ENCODE results near the gene BRICD5.

Gene BRICD5

DNA sequence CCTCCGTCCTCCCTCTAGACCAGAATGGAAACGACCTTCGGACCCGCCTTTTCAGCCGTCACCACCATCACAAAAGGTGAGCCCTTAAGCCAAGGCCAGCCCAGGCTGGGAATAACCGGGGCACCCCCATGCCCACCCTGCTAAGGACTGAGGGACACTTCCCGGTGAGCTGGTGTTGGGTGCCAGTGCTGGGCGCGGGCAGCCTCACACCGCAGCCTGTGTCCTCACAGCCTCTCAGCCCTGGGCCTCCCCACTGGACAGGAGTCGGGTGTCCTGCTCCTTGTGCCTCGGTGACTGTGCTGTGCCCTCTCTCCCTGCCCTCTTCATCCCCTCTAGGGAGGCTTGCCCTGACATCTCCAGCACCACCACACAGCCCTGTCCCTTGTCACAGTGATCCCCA lies 44.8 kb downstream of the BRICD5 start:
- DNase-seq (ENCODE audit: low read depth in 1 of 2, low spot score in 1 of 2) = no peak

DNA sequence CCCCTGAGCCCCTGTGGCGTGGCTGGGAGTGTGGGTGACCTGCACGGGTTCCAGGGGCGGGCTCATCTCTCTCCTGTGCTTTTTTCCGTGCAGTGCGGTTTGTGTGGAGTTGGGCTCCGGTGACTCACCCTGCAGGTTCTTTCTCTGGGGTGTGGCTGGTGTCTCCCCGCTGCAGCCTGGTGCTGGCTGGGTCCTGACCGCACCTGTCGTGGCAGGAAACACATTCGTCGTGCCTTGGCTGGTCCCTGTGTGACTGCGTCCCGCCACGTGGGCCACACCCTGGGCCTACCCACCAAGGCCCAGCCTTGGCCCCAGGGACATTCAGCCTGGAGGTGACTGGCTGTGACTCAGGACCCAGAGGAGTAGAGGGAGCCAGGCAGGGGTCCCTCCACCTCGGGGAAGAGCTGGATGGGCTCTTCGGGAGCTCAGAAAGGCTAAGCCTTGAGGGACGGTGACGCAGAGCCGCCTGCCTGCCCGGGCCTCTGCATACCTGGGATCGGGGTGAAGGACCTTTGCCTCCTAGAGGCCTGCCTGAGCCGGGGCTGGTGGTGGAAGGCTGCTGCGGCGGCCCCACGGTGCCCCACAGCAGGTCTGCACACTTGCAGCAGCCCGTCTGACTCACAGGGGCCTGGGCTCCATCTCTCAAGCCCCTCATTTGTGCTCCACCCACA lies 47.3 kb downstream of the BRICD5 start:
- DNase-seq (ENCODE audit: low read depth in 1 of 2, low spot score in 1 of 2) = no peak

DNA sequence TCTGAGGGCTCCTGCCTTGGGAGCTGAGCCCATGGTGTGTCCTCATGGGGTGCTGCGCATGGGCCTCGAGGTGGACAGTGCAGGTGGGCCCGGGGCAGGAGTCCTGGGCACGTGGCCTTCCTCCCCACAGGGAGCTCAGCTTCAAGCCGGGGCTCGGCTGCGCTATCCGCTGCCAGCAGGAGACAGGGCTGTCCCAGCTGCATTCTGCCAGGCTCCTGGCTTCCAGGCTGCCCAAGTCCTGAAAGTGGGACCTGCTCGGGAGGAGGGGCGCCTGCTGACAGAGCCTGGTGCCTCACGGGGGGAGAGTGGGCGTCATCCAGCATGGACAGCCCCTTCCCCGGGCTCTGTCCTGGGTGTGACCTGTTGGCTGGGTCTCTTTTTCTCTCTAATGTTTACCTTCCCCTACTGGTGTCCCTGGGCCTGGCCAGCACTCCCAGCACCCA lies 48.0 kb downstream of the BRICD5 start:
- DNase-seq (ENCODE audit: low read depth in 1 of 2, low spot score in 1 of 2) = no peak

DNA sequence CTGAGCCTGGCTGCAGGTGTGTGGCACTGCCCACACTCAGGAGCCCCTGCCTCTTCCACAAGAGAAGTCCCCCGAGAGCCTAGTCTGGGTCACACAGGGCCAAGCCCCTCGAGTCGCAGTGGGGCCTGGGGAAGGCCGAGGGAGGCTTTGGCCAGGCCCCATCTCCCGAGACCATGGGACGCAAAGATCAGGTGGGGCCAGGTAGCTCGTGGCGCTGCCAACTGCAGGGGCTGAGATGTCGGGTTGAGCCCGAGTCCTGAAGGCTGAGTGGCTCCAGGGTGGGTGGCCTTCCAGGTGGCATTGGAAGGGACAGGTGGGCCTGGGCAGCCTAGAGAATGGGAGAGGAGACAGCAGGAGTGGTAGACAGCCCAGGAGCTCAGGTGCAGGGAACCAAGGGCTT lies 48.8 kb downstream of the BRICD5 start:
- no peak for DNase-seq (ENCODE audit: low read depth in 1 of 2, low spot score in 1 of 2)

DNA sequence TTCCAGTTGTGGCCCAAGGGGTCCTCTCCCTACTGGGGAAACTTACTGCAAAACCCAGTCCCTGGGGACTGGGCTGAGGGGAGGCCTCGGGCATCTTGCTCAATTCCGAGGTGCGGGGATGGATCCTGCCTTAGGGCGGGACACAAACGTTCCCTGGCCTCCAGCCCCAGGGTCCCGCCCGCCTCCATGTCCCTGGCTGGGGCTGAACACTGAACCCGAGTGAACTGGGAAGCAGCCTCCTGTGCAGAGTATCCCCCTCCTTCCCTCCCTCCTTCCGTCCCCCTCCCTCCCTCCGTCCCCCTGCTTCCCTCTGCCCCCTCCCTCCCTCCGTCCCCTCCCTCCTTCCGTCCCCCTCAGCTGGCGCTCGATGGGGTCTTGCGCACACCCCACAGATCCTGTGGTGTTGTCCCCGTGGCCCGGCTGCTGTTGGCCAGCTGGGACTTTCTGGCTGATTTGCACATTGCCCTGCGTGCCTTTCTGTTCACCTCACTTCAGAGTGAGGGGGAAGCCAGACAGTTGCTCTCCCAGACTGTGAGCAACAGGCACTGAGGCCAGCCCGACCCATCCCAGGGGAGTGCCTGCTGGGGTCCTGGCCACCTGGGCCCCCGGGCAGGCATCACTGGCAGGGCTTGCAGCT lies 49.6 kb downstream of the BRICD5 start:
- DNase-seq (ENCODE audit: low read depth in 1 of 2, low spot score in 1 of 2) = no peak
